SK-N-SH treated with all-trans-retinoic acid at 6 μM for 48 hours (cell line): ENCODE data around the gene SLC39A10.
"Not testable (repeated sequence)": the region's sequence is repeated elsewhere in the genome, so short reads cannot be mapped to it uniquely, and the experiment has no call there.

Experiments used
- ATAC-seq: fragments of 200-7000 bp; cut with Tn5 transposase; 3 replicates; pipeline ENCODE4 v1.9.1; 2020; ENCODE audit warnings: mild to moderate bottlenecking, moderate library complexity
- ARNTL ChIP-seq: fragments of 450-650 bp; formaldehyde crosslinking; IDR thresholded peaks from 2 replicates; pipeline ENCODE4 v1.5.0; 2020; ENCODE audit warnings: low read depth, mild to moderate bottlenecking, moderate library complexity, borderline replicate concordance
- BACH2 ChIP-seq: fragments of 250-450 bp; sonication (Bioruptor Pico); IDR thresholded peaks from 2 replicates; pipeline ENCODE4 v1.9.0; 2021; ENCODE audit warnings: mild to moderate bottlenecking, borderline replicate concordance
- CREB5 ChIP-seq: fragments of 250-450 bp; sonication (Bioruptor Pico); IDR thresholded peaks from 2 replicates; pipeline ENCODE4 v1.5.1; 2020; ENCODE audit warnings: low read depth, mild to moderate bottlenecking, moderate library complexity
- CSDC2 ChIP-seq: fragments of 250-450 bp; sonication (Bioruptor Pico); IDR thresholded peaks from 2 replicates; pipeline ENCODE4 v1.5.0; 2020; ENCODE audit warnings: mild to moderate bottlenecking, moderate library complexity
- ESRRG ChIP-seq: fragments of 250-450 bp; sonication (Bioruptor Pico); IDR thresholded peaks from 2 replicates; pipeline ENCODE4 v1.6.1; 2021; ENCODE audit warnings: mild to moderate bottlenecking
- OSR1 ChIP-seq: fragments of 250-450 bp; sonication (Bioruptor Pico); IDR thresholded peaks from 2 replicates; pipeline ENCODE4 v1.8.0; 2022; ENCODE audit warnings: moderate library complexity, mild to moderate bottlenecking, inconsistent platforms
- PPARA ChIP-seq: fragments of 250-450 bp; sonication (Bioruptor Pico); IDR thresholded peaks from 2 replicates; pipeline ENCODE4 v1.5.0; 2020; ENCODE audit warnings: mild to moderate bottlenecking, borderline replicate concordance
- RARB ChIP-seq: fragments of 250-450 bp; sonication (Bioruptor Pico); IDR thresholded peaks from 2 replicates; pipeline ENCODE4 v1.8.0; 2021; ENCODE audit warnings: mild to moderate bottlenecking, moderate library complexity
- SNAI2 ChIP-seq: fragments of 250-450 bp; sonication (Bioruptor Pico); IDR thresholded peaks from 2 replicates; pipeline ENCODE4 v1.5.0; 2020; ENCODE audit warnings: mild to moderate bottlenecking, moderate library complexity
- TCF4 ChIP-seq: fragments of 250-450 bp; sonication (Bioruptor Pico); IDR thresholded peaks from 2 replicates; pipeline ENCODE4 v1.8.0; 2021; ENCODE audit warnings: mild to moderate bottlenecking, moderate library complexity, borderline replicate concordance
- TOX ChIP-seq: fragments of 250-450 bp; sonication (Bioruptor Pico); IDR thresholded peaks from 2 replicates; pipeline ENCODE4 v1.8.0; 2021; ENCODE audit warnings: mild to moderate bottlenecking, moderate library complexity, borderline replicate concordance
- ZC3H10 ChIP-seq: fragments of 250-450 bp; sonication (Bioruptor Pico); IDR thresholded peaks from 2 replicates; pipeline ENCODE4 v1.5.1; 2021; ENCODE audit warnings: mild to moderate bottlenecking, moderate library complexity
- ZFP30 ChIP-seq: fragments of 450-650 bp; formaldehyde crosslinking; IDR thresholded peaks from 2 replicates; pipeline ENCODE4 v1.5.0; 2022; ENCODE audit warnings: mild to moderate bottlenecking, moderate library complexity
- ZNF70 ChIP-seq: fragments of 450-650 bp; formaldehyde crosslinking; IDR thresholded peaks from 2 replicates; pipeline ENCODE4 v1.5.0; 2020; ENCODE audit warnings: mild to moderate bottlenecking, moderate library complexity
- ZNF8 ChIP-seq: fragments of 450-650 bp; formaldehyde crosslinking; IDR thresholded peaks from 2 replicates; pipeline ENCODE4 v1.5.0; 2020; ENCODE audit warnings: mild to moderate bottlenecking, moderate library complexity
- TF ChIP-seq, protein P1 (sequence below): fragments of 250-450 bp; sonication (Bioruptor Pico); IDR thresholded peaks from 2 replicates; pipeline ENCODE4 v1.8.0; 2021; ENCODE audit warnings: low read depth, mild to moderate bottlenecking, moderate library complexity, borderline replicate concordance
- TF ChIP-seq, protein P2 (sequence below): fragments of 250-450 bp; sonication (Bioruptor Pico); IDR thresholded peaks from 2 replicates; pipeline ENCODE4 v1.5.0; 2020; ENCODE audit warnings: mild to moderate bottlenecking, moderate library complexity
- TF ChIP-seq, protein P3 (sequence below): fragments of 250-450 bp; sonication (Bioruptor Pico); IDR thresholded peaks from 2 replicates; pipeline ENCODE4 v1.8.0; 2020; ENCODE audit warnings: mild to moderate bottlenecking, moderate library complexity, borderline replicate concordance

The SLC39A10 gene

GRCh38 chr2:195642679-195643068, 14.4 kb upstream of the SLC39A10 start:
- TF ChIP-seq, protein P1, sequence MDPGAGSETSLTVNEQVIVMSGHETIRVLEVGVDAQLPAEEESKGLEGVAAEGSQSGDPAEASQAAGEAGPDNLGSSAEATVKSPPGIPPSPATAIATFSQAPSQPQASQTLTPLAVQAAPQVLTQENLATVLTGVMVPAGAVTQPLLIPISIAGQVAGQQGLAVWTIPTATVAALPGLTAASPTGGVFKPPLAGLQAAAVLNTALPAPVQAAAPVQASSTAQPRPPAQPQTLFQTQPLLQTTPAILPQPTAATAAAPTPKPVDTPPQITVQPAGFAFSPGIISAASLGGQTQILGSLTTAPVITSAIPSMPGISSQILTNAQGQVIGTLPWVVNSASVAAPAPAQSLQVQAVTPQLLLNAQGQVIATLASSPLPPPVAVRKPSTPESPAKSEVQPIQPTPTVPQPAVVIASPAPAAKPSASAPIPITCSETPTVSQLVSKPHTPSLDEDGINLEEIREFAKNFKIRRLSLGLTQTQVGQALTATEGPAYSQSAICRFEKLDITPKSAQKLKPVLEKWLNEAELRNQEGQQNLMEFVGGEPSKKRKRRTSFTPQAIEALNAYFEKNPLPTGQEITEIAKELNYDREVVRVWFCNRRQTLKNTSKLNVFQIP (CRISPR knock-in tag), result no peak
- no peak for TF ChIP-seq TOX (CRISPR knock-in tag)
- TF ChIP-seq CREB5 (CRISPR knock-in tag), result no peak
- TF ChIP-seq ZC3H10, result no peak
- TF ChIP-seq SNAI2 (CRISPR knock-in tag), result no peak
- TF ChIP-seq PPARA (CRISPR knock-in tag), result no peak
- no peak for TF ChIP-seq RARB (CRISPR knock-in tag)
- TF ChIP-seq BACH2, result no peak
- TF ChIP-seq, protein P2, sequence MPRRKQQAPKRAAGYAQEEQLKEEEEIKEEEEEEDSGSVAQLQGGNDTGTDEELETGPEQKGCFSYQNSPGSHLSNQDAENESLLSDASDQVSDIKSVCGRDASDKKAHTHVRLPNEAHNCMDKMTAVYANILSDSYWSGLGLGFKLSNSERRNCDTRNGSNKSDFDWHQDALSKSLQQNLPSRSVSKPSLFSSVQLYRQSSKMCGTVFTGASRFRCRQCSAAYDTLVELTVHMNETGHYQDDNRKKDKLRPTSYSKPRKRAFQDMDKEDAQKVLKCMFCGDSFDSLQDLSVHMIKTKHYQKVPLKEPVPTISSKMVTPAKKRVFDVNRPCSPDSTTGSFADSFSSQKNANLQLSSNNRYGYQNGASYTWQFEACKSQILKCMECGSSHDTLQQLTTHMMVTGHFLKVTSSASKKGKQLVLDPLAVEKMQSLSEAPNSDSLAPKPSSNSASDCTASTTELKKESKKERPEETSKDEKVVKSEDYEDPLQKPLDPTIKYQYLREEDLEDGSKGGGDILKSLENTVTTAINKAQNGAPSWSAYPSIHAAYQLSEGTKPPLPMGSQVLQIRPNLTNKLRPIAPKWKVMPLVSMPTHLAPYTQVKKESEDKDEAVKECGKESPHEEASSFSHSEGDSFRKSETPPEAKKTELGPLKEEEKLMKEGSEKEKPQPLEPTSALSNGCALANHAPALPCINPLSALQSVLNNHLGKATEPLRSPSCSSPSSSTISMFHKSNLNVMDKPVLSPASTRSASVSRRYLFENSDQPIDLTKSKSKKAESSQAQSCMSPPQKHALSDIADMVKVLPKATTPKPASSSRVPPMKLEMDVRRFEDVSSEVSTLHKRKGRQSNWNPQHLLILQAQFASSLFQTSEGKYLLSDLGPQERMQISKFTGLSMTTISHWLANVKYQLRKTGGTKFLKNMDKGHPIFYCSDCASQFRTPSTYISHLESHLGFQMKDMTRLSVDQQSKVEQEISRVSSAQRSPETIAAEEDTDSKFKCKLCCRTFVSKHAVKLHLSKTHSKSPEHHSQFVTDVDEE (CRISPR knock-in tag), result no peak
- TF ChIP-seq ESRRG (CRISPR knock-in tag), result no peak
- no peak for ATAC-seq

DNA sequence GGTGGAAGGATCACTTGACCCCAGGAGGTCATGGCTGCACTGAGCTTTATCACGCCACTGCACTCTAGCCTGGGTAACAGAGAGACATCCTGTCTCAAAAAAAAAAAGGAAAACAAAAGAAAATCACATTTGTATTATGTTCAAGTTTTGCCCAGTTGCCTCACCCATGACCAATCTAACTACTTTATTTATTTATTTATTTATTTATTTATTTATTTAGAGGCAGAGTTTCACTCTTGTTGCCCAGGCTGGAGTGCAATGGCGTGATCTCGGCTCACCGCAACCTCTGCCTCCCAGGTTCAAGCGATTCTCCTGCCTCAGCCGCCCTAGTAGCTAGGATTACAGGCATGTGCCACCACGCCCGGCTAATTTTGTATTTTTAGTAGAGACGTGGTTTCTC, 12.3 kb upstream of the SLC39A10 start:
- ATAC-seq, result not testable (repeated sequence)

DNA sequence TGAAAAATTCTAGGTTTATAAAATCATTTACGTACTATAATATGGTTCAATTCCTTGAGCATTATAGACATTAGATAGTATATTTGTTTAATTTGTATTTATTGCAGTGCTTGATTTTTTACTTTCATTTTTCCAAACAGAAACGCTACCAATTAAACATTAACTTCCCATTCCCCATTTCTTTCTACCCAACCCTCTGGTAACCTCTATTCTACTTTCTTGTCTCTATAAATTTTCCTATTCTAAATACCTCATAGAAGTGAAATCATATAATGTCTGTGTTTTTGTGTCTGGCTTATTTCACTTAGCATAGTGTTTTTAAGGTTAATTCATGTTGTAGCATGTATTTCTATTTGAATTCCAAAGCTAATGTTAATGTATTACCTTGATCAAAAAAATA, 11.6 kb upstream of the SLC39A10 start:
- no peak for TF ChIP-seq ZFP30 (CRISPR knock-in tag)
- TF ChIP-seq ARNTL (CRISPR knock-in tag), result no peak
- ATAC-seq, result no peak

DNA sequence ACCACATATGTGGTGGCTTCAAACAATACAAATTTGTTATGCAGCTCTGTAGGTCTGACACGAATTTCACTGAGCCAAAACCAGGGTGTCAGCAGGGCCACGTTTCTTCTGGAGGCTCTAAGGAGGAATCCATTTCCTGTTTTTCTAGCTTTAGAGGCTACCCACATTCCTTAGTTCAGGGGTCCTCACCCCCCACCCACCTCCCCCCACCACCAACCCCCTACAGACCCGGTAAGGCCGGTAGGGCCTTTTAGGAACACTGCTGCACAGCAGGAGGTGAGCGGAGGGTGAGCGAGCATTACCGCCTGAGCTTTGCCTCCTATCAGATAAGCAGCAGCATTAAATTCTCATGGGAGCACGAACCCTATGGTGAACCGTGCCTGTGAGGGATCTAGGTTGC, 10.6 kb upstream of the SLC39A10 start:
- no peak for TF ChIP-seq SNAI2 (CRISPR knock-in tag)
- TF ChIP-seq, protein P3, sequence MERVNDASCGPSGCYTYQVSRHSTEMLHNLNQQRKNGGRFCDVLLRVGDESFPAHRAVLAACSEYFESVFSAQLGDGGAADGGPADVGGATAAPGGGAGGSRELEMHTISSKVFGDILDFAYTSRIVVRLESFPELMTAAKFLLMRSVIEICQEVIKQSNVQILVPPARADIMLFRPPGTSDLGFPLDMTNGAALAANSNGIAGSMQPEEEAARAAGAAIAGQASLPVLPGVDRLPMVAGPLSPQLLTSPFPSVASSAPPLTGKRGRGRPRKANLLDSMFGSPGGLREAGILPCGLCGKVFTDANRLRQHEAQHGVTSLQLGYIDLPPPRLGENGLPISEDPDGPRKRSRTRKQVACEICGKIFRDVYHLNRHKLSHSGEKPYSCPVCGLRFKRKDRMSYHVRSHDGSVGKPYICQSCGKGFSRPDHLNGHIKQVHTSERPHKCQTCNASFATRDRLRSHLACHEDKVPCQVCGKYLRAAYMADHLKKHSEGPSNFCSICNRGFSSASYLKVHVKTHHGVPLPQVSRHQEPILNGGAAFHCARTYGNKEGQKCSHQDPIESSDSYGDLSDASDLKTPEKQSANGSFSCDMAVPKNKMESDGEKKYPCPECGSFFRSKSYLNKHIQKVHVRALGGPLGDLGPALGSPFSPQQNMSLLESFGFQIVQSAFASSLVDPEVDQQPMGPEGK, result no peak
- TF ChIP-seq ARNTL (CRISPR knock-in tag), result no peak
- no peak for TF ChIP-seq ESRRG (CRISPR knock-in tag)
- no peak for TF ChIP-seq ZNF8 (CRISPR knock-in tag)
- TF ChIP-seq, all 23 proteins: peak for 0
- no peak for ATAC-seq

DNA sequence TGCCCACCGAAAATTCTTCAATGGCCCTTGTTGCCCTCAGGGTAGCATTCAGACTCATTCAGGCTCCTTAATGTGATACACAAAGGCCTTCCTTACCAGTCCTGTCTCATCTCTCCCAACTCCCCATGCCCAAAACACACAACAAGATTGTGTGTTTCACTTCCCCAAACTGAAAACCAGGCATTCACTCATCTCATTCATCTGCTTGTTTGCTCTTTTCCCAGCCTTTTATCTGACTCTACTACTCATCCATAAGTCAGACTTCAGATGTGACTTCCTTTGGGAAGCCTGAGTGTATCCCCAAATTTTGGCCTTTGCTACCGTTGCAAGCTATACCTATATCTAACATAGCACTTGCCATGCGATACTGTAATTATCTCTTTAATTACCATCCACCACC, 9.7 kb upstream of the SLC39A10 start:
- ATAC-seq, result no peak
- TF ChIP-seq, protein P1 (CRISPR knock-in tag), result no peak
- no peak for TF ChIP-seq SNAI2 (CRISPR knock-in tag)
- TF ChIP-seq OSR1 (CRISPR knock-in tag), result no peak
- TF ChIP-seq TCF4 (CRISPR knock-in tag), result no peak
- no peak for TF ChIP-seq RARB (CRISPR knock-in tag)
- no peak for TF ChIP-seq ESRRG (CRISPR knock-in tag)
- no peak for TF ChIP-seq CSDC2 (CRISPR knock-in tag)
- TF ChIP-seq ZNF70, result no peak
- no peak for TF ChIP-seq ZFP30 (CRISPR knock-in tag)

GRCh38 chr2:195648370-195648769, 8.7 kb upstream of the SLC39A10 start:
- not testable (repeated sequence) for ATAC-seq
